GM12891 (cell line): Measurements from ENCODE around the gene BAD.

ENCODE experiments used
- DNase-seq: peaks from one replicate; pipeline ENCODE4 v3.0.0; 2011; ENCODE audit warnings: low spot score; ENCODE audit not compliant: insufficient read length
- FAIRE-seq: peaks from 2 replicates; lab custom pipeline; 2011; peaks lifted over from hg19 to GRCh38; lab: Jason Lieb, UNC
- PAX5 ChIP-seq: IDR thresholded peaks from 2 replicates; pipeline ENCODE4 v1.6.1; 2011; ENCODE audit warnings: low read length, moderate library complexity, mild to moderate bottlenecking; ENCODE audit not compliant: insufficient read depth, severe bottlenecking
- POLR2A ChIP-seq: IDR thresholded peaks from 2 replicates; pipeline ENCODE4 v1.6.1; 2011; ENCODE audit warnings: low read depth, low read length, control low read depth
- POLR2AphosphoS5 ChIP-seq: IDR thresholded peaks from 2 replicates; pipeline ENCODE4 v1.6.1; 2011; ENCODE audit warnings: low read depth, low read length, control low read depth
- POU2F2 ChIP-seq: IDR thresholded peaks from 2 replicates; pipeline ENCODE4 v1.6.1; 2011; ENCODE audit warnings: low read depth, mild to moderate bottlenecking, control low read depth, low read length, moderate library complexity
- SPI1 ChIP-seq: IDR thresholded peaks from 2 replicates; pipeline ENCODE4 v1.6.1; 2011; ENCODE audit warnings: low read depth, low read length, control low read depth
- TAF1 ChIP-seq: IDR thresholded peaks from 2 replicates; pipeline ENCODE4 v1.6.1; 2011; ENCODE audit warnings: low read depth, low read length, control low read depth

Gene BAD

DNA sequence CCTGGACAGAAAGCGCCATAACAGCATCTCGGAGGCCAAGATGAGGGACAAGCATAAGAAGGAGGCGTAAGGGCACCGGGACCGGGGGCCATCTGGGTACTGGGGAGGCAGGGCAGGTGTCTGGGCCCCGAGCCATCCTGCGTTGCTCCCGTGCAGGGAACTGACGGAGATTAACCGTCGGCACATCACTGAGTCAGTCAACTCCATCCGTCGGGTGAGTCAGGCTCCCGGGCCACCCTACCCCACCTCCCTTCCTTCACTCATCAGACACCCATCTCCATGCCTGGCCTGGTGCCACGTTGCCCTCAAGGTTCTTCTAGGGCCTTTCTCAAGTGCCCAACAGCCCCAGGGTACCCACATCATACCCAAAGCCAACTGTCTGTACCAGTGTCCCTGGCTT, 18.1 kb downstream of the BAD start:
- DNase-seq (no peak), FAIRE-seq (no peak)
- TF ChIP-seq POLR2AphosphoS5 (no peak), TAF1 (no peak), POLR2A (no peak), SPI1 (no peak), PAX5 (no peak), POU2F2 (no peak)

DNA sequence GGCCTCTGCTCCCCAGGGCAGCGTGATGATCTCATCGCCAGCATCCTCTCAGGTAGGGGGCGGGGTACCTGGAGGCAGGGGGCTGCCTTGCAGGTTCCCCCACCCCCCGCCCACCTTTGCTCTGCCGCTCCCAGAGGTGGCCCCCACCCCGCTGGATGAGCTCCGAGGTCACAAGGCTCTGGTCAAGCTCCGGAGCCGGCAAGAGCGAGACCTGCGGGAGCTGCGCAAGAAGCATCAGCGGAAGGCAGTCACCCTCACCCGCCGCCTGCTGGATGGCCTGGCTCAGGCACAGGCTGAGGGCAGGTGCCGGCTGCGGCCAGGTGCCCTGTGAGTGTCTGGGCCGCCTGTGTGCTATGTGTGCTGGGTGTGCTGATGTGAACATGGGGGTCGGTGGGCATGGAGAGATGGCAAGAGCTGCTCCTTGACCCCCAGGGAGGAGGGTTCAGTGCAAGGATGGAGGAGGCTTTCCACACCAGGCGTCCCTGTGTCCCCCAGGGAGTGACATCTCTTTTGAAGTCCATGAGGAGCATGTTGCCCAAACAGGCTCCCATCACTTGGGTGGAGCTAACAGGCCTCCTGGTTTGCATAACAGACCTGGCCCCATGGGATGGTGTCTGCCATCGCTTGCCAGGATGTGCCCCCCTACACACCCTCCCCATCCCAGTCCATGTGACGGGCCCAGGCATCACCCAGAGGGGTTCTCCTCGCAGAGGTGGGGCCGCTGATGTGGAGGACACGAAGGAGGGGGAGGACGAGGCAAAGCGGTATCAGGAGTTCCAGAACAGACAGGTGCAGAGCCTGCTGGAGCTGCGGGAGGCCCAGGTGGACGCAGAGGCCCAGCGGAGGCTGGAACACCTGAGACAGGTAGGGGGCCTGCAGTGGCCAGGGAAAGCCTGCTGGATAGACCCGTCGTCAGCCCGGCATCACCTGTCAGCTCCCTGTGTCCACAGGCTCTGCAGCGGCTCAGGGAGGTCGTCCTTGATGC, 19.0 kb downstream of the BAD start:
- FAIRE-seq (no peak), DNase-seq (no peak)
- TF ChIP-seq POLR2AphosphoS5 (no peak), POU2F2 (no peak), PAX5 (no peak)

DNA sequence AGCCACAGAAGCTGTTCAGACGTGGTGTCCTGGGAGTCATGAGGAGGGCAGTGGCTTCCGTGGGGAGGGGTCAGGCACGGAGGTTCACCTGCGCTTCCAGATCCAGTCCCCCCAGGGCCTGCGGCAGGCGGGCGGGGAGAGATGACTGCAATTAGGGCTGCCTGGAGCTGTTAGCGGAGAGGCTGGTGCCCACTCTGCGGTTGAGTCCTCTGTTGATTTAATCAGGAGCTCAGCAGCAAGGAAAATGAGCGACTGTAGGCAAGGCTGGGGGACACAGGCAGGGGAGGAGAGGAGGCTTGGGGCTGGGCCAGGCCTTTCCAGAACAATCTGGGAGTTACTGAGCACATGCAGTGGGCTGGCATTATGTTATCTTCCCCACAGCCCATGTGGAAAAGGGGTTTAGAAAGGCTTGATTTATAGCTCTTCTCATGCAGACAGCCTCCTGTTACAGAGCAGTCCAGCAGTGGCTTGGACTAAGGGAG, 20.1 kb downstream of the BAD start:
- no peak for FAIRE-seq

DNA sequence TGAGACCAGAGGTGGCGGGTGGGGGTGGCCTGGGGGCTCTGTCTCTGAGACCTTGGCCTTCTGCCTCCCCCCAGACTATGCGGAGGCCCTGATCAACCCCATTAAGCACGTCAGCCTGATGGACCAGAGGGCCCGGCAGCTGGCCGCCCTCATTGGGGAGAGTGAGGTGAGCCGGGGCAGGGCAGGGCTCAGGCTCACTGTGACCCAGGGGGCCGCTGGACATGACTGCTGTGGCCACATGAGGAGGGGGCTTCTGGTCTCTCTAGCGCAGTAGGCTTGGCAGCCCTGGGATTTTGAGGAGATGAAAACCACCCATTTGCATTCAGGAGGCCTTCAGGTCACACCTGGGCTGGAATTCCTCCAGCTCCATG, 20.5 kb downstream of the BAD start:
- FAIRE-seq (no peak), DNase-seq (no peak)
- no peak for TF ChIP-seq POU2F2
- no peak for TF ChIP-seq PAX5

More for the DNA sequence above, 20.1 kb downstream of the BAD start:
- DNase-seq = no peak
- TF ChIP-seq POU2F2 = no peak
- no peak for TF ChIP-seq PAX5
- no peak for TF ChIP-seq TAF1
- no peak for TF ChIP-seq SPI1
- TF ChIP-seq POLR2A = no peak
- no peak for TF ChIP-seq POLR2AphosphoS5

DNA sequence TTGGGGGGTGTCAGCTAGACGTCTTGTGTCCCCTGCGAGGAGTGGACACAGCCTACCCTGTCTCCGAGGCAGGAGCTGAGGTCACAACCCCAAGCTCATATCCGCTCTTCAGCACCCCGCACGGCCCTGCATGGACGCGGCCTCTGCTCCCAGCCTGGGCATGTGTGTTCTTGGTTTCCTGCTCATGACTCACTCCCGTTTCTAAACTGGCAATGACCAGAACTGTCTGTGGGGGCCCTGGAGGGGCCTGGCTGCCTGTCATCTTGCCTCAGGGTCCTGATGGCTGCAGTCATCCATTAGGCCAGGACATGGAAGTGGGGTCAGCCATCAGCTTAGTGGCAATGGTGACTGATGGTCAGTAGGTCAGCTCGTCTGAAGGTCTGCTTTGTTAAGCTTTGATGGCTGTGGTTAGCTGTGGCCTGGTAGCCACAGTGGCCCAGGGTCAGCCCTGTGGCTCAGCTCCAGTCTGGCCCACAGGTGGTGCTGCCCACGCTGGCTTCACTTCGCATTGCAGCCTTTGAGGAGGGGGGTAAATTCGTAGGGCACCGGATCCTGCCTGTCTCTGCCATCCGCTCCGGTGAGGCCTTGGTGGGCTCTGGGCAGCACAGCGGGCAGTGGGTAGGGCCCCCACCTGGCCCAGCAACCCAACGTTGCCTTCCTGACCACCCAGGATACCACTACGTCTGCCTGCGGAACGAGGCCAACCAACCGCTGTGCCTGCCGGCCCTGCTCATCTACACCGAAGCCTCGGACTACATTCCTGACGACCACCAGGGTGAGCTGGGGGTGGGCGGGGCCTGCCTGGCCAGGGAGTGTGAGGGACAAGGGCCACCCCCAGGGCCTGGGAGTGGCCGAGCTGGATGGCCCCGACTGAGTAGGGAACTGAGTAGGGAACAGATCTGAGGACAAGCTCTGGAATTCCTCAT, 21.2 kb downstream of the BAD start:
- no peak for FAIRE-seq
- DNase-seq = no peak

DNA sequence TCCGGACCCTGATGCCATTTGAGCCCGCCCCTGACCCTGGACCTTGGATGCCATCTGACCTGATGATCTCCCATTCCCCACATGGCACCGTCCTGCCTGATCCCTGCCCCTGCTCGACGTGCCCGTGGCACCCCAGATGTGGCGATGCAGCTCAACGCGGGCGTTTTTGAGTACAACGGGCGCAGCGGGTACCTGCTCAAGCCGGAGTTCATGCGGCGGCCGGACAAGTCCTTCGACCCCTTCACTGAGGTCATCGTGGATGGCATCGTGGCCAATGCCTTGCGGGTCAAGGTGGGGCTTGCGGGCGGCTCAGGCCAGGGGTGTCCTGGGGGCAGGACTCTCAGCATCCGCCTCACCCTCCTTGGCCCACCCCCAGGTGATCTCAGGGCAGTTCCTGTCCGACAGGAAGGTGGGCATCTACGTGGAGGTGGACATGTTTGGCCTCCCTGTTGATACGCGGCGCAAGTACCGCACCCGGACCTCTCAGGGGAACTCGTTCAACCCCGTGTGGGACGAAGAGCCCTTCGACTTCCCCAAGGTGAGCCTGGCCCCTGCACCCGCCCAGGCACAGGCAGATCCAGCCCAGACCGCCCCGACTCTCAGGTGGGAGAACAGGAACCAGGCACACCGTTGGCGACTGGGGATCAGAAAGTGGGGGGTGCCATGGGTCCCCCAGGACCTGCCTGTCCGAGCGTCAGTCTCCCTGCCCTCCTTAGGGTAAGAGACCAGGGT, 22.0 kb downstream of the BAD start:
- TF ChIP-seq PAX5 = no peak
- TF ChIP-seq POU2F2 = no peak
- TF ChIP-seq SPI1 = no peak
- TF ChIP-seq TAF1 = no peak
- TF ChIP-seq POLR2A = no peak
- TF ChIP-seq POLR2AphosphoS5 = no peak
- FAIRE-seq (no peak), DNase-seq (no peak)

More for the DNA sequence above, 21.2 kb downstream of the BAD start:
- TF ChIP-seq TAF1 (no peak), POLR2A (no peak), SPI1 (no peak), POU2F2 (no peak), PAX5 (no peak), POLR2AphosphoS5 (no peak)

DNA sequence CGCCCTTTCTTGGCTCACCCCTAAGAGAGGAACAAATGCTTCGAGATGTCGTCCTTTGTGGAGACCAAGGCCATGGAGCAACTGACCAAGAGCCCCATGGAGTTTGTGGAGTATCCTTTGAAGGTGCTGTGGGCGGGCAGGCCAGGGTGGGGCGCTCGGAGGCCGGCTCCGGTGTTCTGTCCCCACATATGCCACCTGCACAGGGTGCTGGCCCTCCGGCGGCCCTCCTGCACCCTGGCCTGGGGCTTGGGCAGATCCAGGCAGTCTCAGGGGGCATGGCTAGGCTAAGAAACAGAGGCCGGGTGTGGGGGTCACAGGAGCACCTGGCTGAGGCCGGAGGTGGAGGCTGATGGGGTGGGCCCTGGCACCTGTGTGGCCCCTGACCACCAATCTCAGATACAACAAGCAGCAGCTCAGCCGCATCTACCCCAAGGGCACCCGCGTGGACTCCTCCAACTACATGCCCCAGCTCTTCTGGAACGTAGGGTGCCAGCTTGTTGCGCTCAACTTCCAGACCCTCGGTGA, 22.8 kb downstream of the BAD start:
- no peak for FAIRE-seq
- no peak for TF ChIP-seq POU2F2
- no peak for TF ChIP-seq POLR2A
- TF ChIP-seq TAF1 = no peak
- TF ChIP-seq POLR2AphosphoS5 = no peak
- no peak for TF ChIP-seq PAX5
- TF ChIP-seq SPI1 = no peak
- DNase-seq = no peak

GRCh38 chr11:64260147-64260708, 24.2 kb downstream of the BAD start:
- DNase-seq = no peak
- FAIRE-seq = no peak

More at GRCh38 chr11:64260147-64260708, 24.2 kb downstream of the BAD start:
- TF ChIP-seq SPI1 (no peak), POLR2A (no peak), POLR2AphosphoS5 (no peak), POU2F2 (no peak), PAX5 (no peak), TAF1 (no peak)
